ENCODE results near the gene SCAPER.

DNA sequence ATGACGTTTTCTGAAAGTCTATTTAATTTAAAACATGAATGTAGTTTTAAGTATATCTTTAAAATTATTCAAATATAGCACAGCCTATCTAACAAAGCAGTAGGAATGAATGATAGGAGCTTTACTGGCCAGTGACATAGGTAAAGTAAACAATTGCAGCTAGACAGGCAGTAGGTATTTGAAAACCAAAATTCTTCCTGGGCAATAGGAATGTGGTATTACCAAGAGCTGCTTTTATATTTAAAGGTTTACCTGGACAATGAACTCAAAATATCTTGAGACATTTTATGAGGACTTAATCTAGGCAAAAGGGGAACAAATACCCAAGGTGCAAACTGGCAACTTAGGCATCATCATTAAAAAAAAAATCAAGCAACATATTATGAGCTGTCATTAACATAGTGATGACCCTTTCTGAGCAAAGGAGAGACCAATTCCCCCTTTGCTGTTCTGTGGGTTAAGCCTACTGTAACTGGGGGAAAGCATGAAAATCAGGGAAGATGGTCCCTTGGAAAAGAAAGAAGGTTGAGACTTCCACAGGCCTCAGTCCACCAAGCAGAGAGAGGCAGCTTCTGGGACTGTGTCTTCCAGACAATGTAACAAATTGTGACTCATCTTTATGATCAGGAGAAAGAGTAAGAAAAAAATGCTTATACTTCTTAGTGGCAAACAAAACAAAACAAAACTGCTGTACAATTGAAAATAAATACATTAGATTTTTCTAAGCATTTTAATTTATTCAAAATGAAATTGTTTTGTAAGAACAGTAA, 555.7 kb downstream of the SCAPER start:
- TF ChIP-seq PBX3 (CRISPR knock-in tag; IDR thresholded peaks at IDR 0.05), result no peak
- TF ChIP-seq, protein P1, sequence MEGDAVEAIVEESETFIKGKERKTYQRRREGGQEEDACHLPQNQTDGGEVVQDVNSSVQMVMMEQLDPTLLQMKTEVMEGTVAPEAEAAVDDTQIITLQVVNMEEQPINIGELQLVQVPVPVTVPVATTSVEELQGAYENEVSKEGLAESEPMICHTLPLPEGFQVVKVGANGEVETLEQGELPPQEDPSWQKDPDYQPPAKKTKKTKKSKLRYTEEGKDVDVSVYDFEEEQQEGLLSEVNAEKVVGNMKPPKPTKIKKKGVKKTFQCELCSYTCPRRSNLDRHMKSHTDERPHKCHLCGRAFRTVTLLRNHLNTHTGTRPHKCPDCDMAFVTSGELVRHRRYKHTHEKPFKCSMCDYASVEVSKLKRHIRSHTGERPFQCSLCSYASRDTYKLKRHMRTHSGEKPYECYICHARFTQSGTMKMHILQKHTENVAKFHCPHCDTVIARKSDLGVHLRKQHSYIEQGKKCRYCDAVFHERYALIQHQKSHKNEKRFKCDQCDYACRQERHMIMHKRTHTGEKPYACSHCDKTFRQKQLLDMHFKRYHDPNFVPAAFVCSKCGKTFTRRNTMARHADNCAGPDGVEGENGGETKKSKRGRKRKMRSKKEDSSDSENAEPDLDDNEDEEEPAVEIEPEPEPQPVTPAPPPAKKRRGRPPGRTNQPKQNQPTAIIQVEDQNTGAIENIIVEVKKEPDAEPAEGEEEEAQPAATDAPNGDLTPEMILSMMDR (tag by site-specific recombination; IDR thresholded peaks at IDR 0.05), result no peak
- no peak for TF ChIP-seq ZNF214 (tag by site-specific recombination; IDR thresholded peaks at IDR 0.05; ENCODE audit: borderline replicate concordance)
- no peak for TF ChIP-seq ZNF645 (tag by site-specific recombination; IDR thresholded peaks at IDR 0.05)
- TF ChIP-seq ZNF529 (tag by site-specific recombination; IDR thresholded peaks at IDR 0.05; ENCODE audit: insufficient replicate concordance), result no peak
- TF ChIP-seq ZFP37 (tag by site-specific recombination; IDR thresholded peaks at IDR 0.05), result no peak
- no peak for TF ChIP-seq KLF9 (tag by site-specific recombination; IDR thresholded peaks at IDR 0.05; ENCODE audit: low read depth)
- TF ChIP-seq ZNF571 (tag by site-specific recombination; IDR thresholded peaks at IDR 0.05), result no peak

Data from HEK293 (cell line).